Colonic mucosa (tissue), 4 donors: ENCODE data around the gene TRPM2. TPM values are rescaled to one million over a fixed set of nuclear protein-coding genes. Genes with fewer than 3 reads are reported as not detected.

ENCODE experiments used
- DNase-seq: peaks from one replicate; pipeline ENCODE4 v3.0.0-alpha.2; 2020
- H3K27ac ChIP-seq: fragments of 200-600 bp; one replicate; pipeline ENCODE4 v1.8.0; 2021
- H3K27me3 ChIP-seq: fragments of 200-600 bp; one replicate; pipeline ENCODE4 v1.8.0; 2021
- H3K36me3 ChIP-seq: fragments of 200-600 bp; one replicate; pipeline ENCODE4 v1.8.0; 2021
- H3K4me1 ChIP-seq: fragments of 200-600 bp; one replicate; pipeline ENCODE4 v1.8.0; 2021; ENCODE audit warnings: mild to moderate bottlenecking
- H3K4me3 ChIP-seq: fragments of 200-600 bp; one replicate; pipeline ENCODE4 v1.8.0; 2021
- H3K9ac ChIP-seq, 2 donors: one replicate each; pipeline ENCODE4 v1.7.0; 2013; ENCODE audit warnings: control low read depth in 2 of 2, low read depth in 2 of 2, low read length in 2 of 2
- H3K9me3 ChIP-seq: fragments of 200-600 bp; one replicate; pipeline ENCODE4 v1.8.0; 2021
- intact Hi-C: fragments of 100-400 bp; cut with DNase I; formaldehyde crosslinking; loops from one replicate; pipeline ENCODE4 v1.14.1; 2022
- total RNA-seq, 2 donors: library from RNA; stranded (reverse); fragmentation: NEBNext Ultra II Directional in 1 of 2; extraction: Animal tissue kit (Norgen Biotek cat#: 25700) in 1 of 2; gene quantifications; one replicate each; pipeline ENCODE4 v1.2.1, GENCODE V29; 2021
- TF ChIP-seq, protein P1 (sequence below): fragments of 200-600 bp; IDR thresholded peaks from one replicate; pipeline ENCODE4 v1.8.0; 2022; ENCODE audit warnings: antibody characterized with exemption, mild to moderate bottlenecking
- donor health status: healthy.
- donor health status: DM: no; HTN: no; CAD: no.
- donor health status: DM: no; HTN: no; CAD: no.

The TRPM2 gene
- total RNA-seq, 2 donors from 2014 or later, result 2.6 to 4.2 TPM

DNA sequence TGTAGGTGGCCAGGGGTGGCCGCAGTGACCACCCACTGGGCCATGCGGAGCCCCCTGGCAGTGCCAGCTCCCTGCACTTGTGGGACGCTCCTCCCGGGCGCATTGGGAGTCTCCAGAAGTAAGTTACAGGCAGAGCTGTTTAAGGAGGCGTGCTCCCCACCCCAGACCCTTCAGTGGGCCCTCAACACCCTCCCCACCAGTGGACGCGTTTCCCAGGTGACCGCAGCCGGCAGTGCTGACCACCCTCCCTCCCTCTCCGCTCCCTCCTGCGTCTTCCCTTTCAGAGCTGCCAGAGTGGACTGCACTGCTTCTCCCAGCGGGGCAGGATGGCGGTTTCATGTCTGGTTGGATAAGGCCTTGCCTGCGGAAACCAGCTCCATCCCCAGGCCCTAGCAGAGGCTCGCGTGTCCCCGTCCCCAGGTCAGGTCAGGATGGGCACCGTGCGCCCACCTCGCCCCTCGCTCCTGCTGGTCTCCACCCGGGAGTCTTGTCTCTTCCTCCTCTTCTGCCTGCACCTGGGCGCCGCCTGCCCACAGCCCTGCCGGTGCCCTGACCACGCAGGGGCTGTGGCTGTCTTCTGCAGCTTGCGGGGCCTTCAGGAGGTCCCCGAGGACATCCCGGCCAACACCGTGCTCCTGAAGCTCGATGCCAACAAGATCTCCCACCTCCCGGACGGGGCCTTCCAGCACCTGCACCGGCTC is 102.9 kb downstream of the TRPM2 start:
- no peak overlapping the region for H3K27ac ChIP-seq

DNA sequence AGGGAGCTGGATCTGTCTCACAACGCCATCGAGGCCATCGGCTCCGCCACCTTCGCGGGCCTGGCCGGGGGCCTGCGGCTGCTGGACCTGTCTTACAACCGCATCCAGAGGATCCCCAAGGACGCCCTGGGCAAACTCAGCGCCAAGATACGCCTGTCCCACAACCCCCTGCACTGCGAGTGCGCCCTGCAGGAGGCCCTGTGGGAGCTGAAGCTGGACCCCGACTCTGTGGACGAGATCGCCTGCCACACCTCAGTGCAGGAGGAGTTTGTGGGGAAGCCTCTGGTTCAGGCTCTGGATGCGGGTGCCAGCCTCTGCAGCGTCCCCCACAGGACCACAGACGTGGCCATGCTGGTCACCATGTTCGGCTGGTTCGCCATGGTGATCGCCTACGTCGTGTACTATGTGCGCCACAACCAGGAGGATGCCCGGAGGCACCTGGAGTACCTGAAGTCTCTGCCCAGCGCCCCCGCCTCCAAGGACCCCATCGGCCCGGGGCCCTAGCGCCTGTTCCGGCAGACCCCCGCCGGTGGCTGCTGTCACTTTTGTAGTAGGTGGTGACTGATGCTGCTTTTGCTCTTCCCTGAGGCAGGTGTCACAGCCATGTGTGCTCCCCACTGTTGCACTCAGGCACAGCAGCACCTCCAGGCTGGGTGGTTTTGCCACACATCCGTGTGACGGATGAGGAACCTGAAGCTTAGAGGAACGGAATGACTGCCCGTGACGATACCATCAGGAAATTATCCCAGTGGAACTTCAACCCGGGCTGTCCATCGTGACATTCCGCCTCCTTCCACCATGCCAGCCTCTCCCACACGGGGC is 103.7 kb downstream of the TRPM2 start:
- Histone ChIP-seq H3K36me3 (no peaks in the 10 kb centered on the region), H3K4me1 (peaks cover 4% of the 10 kb centered on the region), H3K9me3 (no peaks in the 10 kb centered on the region), H3K4me3 (no peak overlapping the region), H3K27me3 (no peaks in the 10 kb centered on the region), H3K27ac (no peak overlapping the region), H3K9ac (no peak overlapping the region)
- TF ChIP-seq, protein P1, sequence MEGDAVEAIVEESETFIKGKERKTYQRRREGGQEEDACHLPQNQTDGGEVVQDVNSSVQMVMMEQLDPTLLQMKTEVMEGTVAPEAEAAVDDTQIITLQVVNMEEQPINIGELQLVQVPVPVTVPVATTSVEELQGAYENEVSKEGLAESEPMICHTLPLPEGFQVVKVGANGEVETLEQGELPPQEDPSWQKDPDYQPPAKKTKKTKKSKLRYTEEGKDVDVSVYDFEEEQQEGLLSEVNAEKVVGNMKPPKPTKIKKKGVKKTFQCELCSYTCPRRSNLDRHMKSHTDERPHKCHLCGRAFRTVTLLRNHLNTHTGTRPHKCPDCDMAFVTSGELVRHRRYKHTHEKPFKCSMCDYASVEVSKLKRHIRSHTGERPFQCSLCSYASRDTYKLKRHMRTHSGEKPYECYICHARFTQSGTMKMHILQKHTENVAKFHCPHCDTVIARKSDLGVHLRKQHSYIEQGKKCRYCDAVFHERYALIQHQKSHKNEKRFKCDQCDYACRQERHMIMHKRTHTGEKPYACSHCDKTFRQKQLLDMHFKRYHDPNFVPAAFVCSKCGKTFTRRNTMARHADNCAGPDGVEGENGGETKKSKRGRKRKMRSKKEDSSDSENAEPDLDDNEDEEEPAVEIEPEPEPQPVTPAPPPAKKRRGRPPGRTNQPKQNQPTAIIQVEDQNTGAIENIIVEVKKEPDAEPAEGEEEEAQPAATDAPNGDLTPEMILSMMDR, result no peak
- intact Hi-C loops, result no loop called here
- no peak for DNase-seq

More for the DNA sequence above, 102.9 kb downstream of the TRPM2 start:
- H3K4me3 ChIP-seq, result peak overlapping the region; percentile 83
- no peaks in the 10 kb centered on the region for H3K27me3 ChIP-seq
- intact Hi-C loops, result no loop called here
- peaks cover 4% of the 10 kb centered on the region for H3K4me1 ChIP-seq
- no peaks in the 10 kb centered on the region for H3K36me3 ChIP-seq
- H3K9ac ChIP-seq, result peak overlapping the region; percentile 19 to 50
- no peaks in the 10 kb centered on the region for H3K9me3 ChIP-seq
- DNase-seq, result no peak
- TF ChIP-seq, protein P1, result no peak

DNA sequence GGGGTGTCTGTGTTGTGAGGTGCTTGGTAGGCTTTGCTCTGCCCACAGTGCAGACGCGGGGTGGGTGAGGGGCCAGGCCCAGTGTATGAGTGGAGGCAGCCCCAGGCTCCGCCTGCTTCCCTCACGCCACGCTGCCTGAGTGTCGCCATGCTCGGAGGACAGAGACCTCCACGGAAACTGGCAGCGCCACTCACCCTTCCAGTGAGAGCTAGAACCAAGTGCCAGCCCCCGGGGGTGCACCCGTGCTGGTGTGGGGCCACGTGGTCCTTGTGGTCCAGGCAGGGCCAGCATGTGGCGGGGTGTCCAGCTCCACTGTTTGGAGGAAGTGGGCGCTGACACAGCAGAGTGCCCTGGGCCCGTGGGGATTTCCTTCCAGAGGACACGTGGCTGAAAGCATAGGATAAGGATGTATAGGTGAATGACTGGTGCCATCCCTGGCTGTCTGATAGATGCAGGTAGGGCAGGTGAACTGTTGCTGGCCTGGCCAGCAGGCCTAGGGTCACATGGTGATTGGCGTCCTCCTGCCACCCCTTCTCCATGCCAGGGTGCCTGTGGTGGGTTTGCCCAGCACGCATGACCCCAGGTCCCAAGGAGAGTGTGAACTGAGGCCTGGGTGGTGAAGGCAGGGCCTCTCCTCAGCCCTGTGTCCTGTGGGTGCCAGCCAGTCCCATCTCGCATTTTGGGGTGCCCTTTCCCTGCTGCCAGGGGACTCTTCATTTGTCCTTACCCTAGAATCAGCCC is 105.7 kb downstream of the TRPM2 start:
- no peaks in the 10 kb centered on the region for H3K27me3 ChIP-seq
- no peaks in the 10 kb centered on the region for H3K36me3 ChIP-seq
- H3K4me1 ChIP-seq, result peaks cover 4% of the 10 kb centered on the region
- no peak overlapping the region for H3K9ac ChIP-seq
- H3K4me3 ChIP-seq, result no peak overlapping the region
- DNase-seq, result no peak
- no peak overlapping the region for H3K27ac ChIP-seq
- H3K9me3 ChIP-seq, result no peaks in the 10 kb centered on the region
- TF ChIP-seq, protein P1, result no peak
- intact Hi-C loops, result no loop called here

DNA sequence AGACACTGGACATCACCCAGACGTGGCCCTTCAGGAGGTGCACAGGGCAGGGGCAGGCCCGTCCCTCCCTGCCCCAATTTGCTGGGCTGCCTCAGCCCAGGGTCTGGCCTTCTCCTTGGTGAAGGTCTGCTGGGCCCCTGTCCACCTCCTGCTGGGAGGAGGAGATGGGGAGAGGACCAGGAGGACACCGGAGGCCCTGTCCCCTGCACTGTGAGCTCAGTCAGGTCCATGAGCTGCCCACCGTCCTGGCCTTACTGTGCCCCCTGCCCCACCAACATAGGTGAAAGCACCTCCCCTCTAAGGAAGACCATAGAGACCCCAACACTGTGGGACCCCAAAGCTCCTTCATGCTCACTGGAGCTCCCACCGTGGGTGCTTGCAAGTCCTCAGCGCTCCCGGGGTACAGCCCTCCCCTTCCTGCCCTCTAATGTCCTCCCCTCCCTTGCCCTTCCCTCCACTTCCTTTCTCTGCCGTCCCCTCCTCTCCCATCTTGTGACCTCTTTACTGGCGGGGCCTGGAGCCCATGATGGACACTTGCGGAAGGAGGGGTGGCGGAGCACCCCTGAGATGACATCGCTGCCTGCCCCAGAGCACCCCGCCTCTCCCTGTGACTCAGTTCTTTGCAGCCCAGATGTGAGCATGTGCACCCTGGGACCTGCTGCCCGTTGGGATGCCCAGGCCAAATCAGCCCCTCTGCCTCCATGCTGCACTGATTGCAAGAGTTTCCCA is 106.5 kb downstream of the TRPM2 start:
- H3K9me3 ChIP-seq, result no peaks in the 10 kb centered on the region
- no peaks in the 10 kb centered on the region for H3K36me3 ChIP-seq
- DNase-seq, result no peak
- no peaks in the 10 kb centered on the region for H3K27me3 ChIP-seq
- H3K4me3 ChIP-seq, result no peak overlapping the region
- intact Hi-C loops, result no loop called here
- TF ChIP-seq, protein P1, result no peak
- peaks cover 4% of the 10 kb centered on the region for H3K4me1 ChIP-seq
- no peak overlapping the region for H3K27ac ChIP-seq
- no peak overlapping the region for H3K9ac ChIP-seq

DNA sequence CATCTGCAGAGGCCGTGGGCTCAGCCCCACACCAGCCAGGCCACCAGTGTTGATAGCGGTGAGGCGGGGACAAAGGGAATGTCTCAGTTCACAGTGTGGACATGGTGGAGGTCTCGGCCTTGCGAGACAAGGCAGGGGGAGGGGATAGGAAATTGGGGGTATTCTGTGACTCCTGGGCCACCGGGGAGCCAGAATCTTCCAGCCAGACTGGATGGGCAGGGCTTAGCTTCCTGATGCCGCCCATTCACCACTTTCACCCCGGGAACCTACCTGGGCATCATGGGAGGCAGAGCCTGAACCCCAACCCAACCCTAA is 107.0 kb downstream of the TRPM2 start:
- no peaks in the 10 kb centered on the region for H3K9me3 ChIP-seq
- no peak overlapping the region for H3K27ac ChIP-seq
- no peak for DNase-seq
- H3K27me3 ChIP-seq, result no peaks in the 10 kb centered on the region
- H3K4me1 ChIP-seq, result peaks cover 4% of the 10 kb centered on the region
- no peak overlapping the region for H3K4me3 ChIP-seq
- H3K36me3 ChIP-seq, result no peaks in the 10 kb centered on the region
- TF ChIP-seq, protein P1, result no peak
- intact Hi-C loops, result no loop called here
- no peak overlapping the region for H3K9ac ChIP-seq
